ENCODE data around the gene ZNF467. TPM values are rescaled to one million over a fixed set of nuclear protein-coding genes. Genes with fewer than 3 reads are reported as not detected.

The ZNF467 gene
- polyA plus RNA-seq, 1 experiment: 0.14 TPM

GRCh38 chr7:149766135-149766675 is 7.2 kb downstream of the ZNF467 start:
- peaks cover 22% of the 10 kb centered on the region for H3K27me3 ChIP-seq (ENCODE audit: control insufficient read depth, insufficient read depth, low read length)
- H3K27ac ChIP-seq (ENCODE audit: low read depth, low read length): no peak overlapping the region
- DNase-seq (ENCODE audit: low read depth, low spot score): no peak
- H3K4me3 ChIP-seq (ENCODE audit: low read depth, low read length): no peak overlapping the region
- ChIA-PET POLR2A (no interaction called here), CTCF (no interaction called here)
- peaks cover 17% of the 10 kb centered on the region; the same call in 1 of the 2 replicates for H3K9me3 ChIP-seq (ENCODE audit: control insufficient read depth, insufficient read depth, low read length)
- no peak for TF ChIP-seq CTCF (IDR thresholded peaks at IDR 0.05; ENCODE audit: low read depth, low read length)

GRCh38 chr7:149765399-149766121 is 7.8 kb downstream of the ZNF467 start:
- ChIA-PET CTCF (no interaction called here), POLR2A (no interaction called here)
- DNase-seq (ENCODE audit: low read depth, low spot score): no peak
- Histone ChIP-seq H3K4me3 (ENCODE audit: low read depth, low read length) (no peak overlapping the region), H3K27me3 (ENCODE audit: control insufficient read depth, insufficient read depth, low read length) (peaks cover 22% of the 10 kb centered on the region), H3K27ac (ENCODE audit: low read depth, low read length) (no peak overlapping the region), H3K9me3 (ENCODE audit: control insufficient read depth, insufficient read depth, low read length) (peaks cover 17% of the 10 kb centered on the region; the same call in 1 of the 2 replicates)
- TF ChIP-seq CTCF (IDR thresholded peaks at IDR 0.05; ENCODE audit: low read depth, low read length): no peak

GRCh38 chr7:149764481-149765398 is 8.6 kb downstream of the ZNF467 start:
- no peak overlapping the region for H3K27ac ChIP-seq (ENCODE audit: low read depth, low read length)
- ChIA-PET CTCF (no interaction called here), POLR2A (no interaction called here)
- TF ChIP-seq CTCF (IDR thresholded peaks at IDR 0.05; ENCODE audit: low read depth, low read length): no peak
- no peak for DNase-seq (ENCODE audit: low read depth, low spot score)
- H3K9me3 ChIP-seq (ENCODE audit: control insufficient read depth, insufficient read depth, low read length): peaks cover 17% of the 10 kb centered on the region; the same call in 1 of the 2 replicates
- H3K4me3 ChIP-seq (ENCODE audit: low read depth, low read length): no peak overlapping the region
- peaks cover 24% of the 10 kb centered on the region for H3K27me3 ChIP-seq (ENCODE audit: control insufficient read depth, insufficient read depth, low read length)

GRCh38 chr7:149763563-149764240 is 9.7 kb downstream of the ZNF467 start:
- Histone ChIP-seq H3K4me3 (ENCODE audit: low read depth, low read length) (no peak overlapping the region), H3K27ac (ENCODE audit: low read depth, low read length) (no peak overlapping the region), H3K27me3 (ENCODE audit: control insufficient read depth, insufficient read depth, low read length) (peaks cover 21% of the 10 kb centered on the region), H3K9me3 (ENCODE audit: control insufficient read depth, insufficient read depth, low read length) (peaks cover 17% of the 10 kb centered on the region; the same call in 1 of the 2 replicates)
- no peak for DNase-seq (ENCODE audit: low read depth, low spot score)
- ChIA-PET CTCF (no interaction called here), POLR2A (no interaction called here)
- TF ChIP-seq CTCF (IDR thresholded peaks at IDR 0.05; ENCODE audit: low read depth, low read length): no peak
